ENCODE data around the gene CEP112.
"Not testable (repeated sequence)": the region's sequence is repeated elsewhere in the genome, so short reads cannot be mapped to it uniquely, and the experiment has no call there.

Gene CEP112

DNA sequence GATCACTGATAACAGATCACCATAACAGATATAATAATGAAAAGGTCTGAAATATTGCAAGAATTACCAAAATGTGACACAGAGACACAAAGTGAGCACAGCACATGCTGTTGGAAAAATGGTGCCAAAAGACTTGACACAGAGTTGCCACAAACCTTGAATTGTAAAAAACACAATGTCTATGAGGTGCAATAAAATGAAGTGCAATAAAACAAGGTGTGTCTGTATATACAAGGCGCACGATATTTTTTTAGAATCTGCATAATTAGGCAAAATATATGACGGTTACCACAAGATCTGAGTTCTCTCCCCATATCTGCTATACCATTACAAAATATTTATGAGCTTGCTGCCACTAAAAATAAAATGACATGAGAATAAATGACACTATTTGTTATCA lies 458.6 kb downstream of the CEP112 start:
- no peak overlapping the region for H3K4me3 ChIP-seq (ENCODE audit: low read depth, low read length)
- TF ChIP-seq, protein P1, sequence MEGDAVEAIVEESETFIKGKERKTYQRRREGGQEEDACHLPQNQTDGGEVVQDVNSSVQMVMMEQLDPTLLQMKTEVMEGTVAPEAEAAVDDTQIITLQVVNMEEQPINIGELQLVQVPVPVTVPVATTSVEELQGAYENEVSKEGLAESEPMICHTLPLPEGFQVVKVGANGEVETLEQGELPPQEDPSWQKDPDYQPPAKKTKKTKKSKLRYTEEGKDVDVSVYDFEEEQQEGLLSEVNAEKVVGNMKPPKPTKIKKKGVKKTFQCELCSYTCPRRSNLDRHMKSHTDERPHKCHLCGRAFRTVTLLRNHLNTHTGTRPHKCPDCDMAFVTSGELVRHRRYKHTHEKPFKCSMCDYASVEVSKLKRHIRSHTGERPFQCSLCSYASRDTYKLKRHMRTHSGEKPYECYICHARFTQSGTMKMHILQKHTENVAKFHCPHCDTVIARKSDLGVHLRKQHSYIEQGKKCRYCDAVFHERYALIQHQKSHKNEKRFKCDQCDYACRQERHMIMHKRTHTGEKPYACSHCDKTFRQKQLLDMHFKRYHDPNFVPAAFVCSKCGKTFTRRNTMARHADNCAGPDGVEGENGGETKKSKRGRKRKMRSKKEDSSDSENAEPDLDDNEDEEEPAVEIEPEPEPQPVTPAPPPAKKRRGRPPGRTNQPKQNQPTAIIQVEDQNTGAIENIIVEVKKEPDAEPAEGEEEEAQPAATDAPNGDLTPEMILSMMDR (IDR thresholded peaks at IDR 0.05; ENCODE audit: low read depth, low read length) = no peak
- DNase-seq (ENCODE audit: low read depth, low spot score) = no peak
- in situ Hi-C loops (cut with HindIII; ENCODE audit: low sequenced_read_pairs) = no loop called here

DNA sequence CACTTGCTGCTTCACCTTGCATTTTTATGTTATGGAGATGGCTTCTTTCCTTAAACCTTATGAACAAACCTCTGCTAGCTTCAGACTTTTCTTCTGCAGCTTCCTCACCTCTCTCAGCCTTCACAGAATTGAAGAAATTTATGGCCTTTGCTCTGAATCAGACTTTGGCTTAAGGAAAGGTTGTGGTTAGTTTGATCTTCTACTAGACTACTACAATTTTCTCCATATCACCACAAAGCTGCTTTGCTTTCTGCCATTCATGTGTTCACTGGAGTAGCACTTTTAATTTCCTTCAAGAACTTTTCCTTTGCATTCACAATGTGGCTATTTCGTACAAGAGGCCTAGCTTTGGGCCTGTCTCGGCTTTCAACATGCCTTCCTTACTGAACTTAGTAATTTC lies 459.3 kb downstream of the CEP112 start:
- in situ Hi-C loops (cut with HindIII; ENCODE audit: low sequenced_read_pairs); H3K4me3 ChIP-seq (ENCODE audit: low read depth, low read length): not testable (repeated sequence)
- DNase-seq (ENCODE audit: low read depth, low spot score) = peak; percentile 37

DNA sequence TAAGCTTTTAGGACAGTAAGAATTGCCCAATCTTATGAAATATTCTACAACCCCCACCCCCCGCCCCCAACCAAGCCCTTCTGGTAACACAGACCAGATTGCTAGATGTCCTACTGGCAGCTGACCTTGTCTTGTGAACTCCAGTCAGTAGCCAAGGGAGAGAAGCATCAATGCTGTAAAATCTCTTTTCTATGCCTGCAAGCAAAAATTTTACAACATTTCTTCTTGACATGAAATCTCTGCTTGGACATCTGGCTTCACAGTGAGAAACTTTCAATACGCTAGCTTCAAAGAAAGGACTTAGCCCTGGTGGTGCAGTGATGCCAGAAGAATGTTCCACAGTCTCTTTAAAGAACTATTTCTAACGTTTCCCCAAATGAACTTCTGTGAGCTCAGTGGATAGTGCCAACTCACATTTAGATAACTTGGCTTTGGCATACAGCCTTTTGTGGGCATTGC lies 461.2 kb downstream of the CEP112 start:
- in situ Hi-C loops (cut with HindIII; ENCODE audit: low sequenced_read_pairs) = no loop called here
- peak; percentile 78 for DNase-seq (ENCODE audit: low read depth, low spot score)
- no peak overlapping the region for H3K4me3 ChIP-seq (ENCODE audit: low read depth, low read length)
- TF ChIP-seq, protein P1 (IDR thresholded peaks at IDR 0.05; ENCODE audit: low read depth, low read length) = no peak

DNA sequence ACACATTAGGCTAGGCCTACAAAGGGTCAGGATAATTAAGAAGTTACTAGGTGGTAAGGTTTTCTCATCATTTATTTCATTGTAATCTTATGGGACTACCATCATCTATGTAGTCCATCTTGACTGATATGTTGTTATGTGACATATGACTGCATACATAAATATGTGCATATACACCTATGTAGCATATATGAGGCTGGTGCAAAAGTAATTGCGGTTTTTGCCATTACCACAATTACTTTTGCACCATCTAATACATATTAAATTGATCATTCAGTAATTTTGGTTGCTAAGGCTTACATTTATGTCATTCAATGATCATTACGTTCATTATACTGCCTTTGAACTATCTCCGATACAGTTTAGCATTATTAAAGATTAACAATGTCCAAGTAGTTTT lies 462.7 kb downstream of the CEP112 start:
- no peak overlapping the region for H3K4me3 ChIP-seq (ENCODE audit: low read depth, low read length)
- in situ Hi-C loops (cut with HindIII; ENCODE audit: low sequenced_read_pairs) = no loop called here
- no peak for DNase-seq (ENCODE audit: low read depth, low spot score)
- TF ChIP-seq, protein P1 (IDR thresholded peaks at IDR 0.05; ENCODE audit: low read depth, low read length) = no peak

DNA sequence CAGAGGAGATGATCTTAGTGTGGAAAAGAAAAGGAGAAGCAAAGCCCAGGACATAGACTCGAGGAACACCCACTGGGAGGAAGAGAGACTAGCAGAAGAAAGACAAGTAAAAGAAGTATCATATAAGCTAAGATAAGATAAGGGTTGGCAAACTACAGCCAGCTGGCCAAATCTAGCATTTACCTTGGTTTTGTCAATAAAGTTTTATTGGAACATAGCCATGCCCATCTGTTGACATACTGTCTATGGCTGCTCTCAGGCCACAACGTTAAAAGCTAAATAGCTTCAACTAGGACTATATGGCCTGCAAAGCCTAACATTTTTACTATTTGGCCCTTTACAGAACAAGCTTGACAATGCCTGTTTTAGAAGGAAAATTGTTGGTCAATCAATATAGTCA lies 464.1 kb downstream of the CEP112 start:
- TF ChIP-seq, protein P1 (IDR thresholded peaks at IDR 0.05; ENCODE audit: low read depth, low read length) = no peak
- in situ Hi-C loops (cut with HindIII; ENCODE audit: low sequenced_read_pairs) = no loop called here
- no peak for DNase-seq (ENCODE audit: low read depth, low spot score)
- no peak overlapping the region for H3K4me3 ChIP-seq (ENCODE audit: low read depth, low read length)

DNA sequence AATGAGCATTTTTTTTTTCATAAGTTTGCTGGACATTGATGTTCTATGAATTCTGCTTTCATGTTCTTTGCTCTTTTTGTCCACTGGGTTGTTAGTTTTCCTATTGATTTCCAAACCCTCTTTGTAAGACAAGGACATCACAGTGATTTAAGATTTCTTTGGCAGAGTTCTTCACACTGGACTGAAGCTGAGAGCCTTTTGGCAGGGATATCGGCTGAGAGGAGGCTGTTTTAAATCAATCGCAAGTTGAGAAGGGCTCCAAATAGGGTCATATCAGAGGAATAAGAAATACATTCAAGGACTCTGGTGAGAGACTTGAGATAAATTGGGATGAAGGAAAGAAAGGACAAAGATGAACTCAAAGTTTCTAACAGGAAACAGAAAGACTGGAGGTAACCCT lies 464.7 kb downstream of the CEP112 start:
- in situ Hi-C loops (cut with HindIII; ENCODE audit: low sequenced_read_pairs) = no loop called here
- no peak for DNase-seq (ENCODE audit: low read depth, low spot score)
- TF ChIP-seq, protein P1 (IDR thresholded peaks at IDR 0.05; ENCODE audit: low read depth, low read length) = no peak
- no peak overlapping the region for H3K4me3 ChIP-seq (ENCODE audit: low read depth, low read length)

DNA sequence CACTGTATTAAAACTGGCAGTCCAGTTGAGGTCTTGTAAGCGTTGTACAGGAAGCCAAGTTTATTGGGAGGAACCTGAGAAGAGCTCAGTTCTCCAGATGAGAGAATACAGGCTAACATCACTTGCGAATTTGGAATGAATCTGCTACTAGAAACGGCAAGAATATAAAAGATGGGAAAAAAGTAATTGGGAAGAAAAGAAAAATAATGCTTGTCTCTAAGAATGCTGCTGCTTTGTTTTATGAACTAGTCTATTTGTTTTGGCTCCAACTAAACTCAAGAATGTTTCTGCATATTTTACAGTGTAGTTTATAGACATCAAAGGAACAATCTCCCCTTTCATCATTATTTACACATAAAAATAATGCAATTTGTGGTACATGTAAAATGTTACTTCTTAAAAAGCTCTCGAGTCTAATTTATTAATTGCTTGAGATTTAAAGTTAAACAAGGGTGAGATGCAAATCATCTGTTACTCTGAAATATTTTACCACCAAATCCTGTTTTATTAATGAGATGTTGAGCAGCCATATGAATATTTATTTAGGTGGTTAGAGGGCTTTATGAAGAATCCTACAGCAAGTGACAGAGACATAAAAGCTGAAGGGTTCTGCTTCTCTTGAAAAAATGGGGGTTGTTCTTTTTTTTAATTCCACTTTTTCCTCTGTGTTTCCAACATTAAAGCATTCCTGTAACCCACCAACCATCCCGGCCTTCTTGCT lies 468.3 kb downstream of the CEP112 start:
- in situ Hi-C loops (cut with HindIII; ENCODE audit: low sequenced_read_pairs) = no loop called here
- no peak overlapping the region for H3K4me3 ChIP-seq (ENCODE audit: low read depth, low read length)
- TF ChIP-seq, protein P1 (IDR thresholded peaks at IDR 0.05; ENCODE audit: low read depth, low read length) = no peak
- peak; percentile 70 for DNase-seq (ENCODE audit: low read depth, low spot score)
